HCT116 (cell line): ENCODE measurements around the gene ITGAE. TPM values are rescaled to one million over a fixed set of nuclear protein-coding genes. Genes with fewer than 3 reads are reported as not detected.
"Not testable (repeated sequence)": the region's sequence is repeated elsewhere in the genome, so short reads cannot be mapped to it uniquely, and the experiment has no call there.

Experiments used
- ATAC-seq: fragments of 200-7000 bp; cut with Tn5 transposase; 2 replicates; pipeline ENCODE4 v1.9.1; 2020; ENCODE audit warnings: mild to moderate bottlenecking, moderate library complexity
- BruUV-seq: library from RNA; stranded (reverse); fragments of 400-500 nt; replicated peaks from 2 replicates; lab custom pipeline; 2021; lab: Mats Ljungman, UMichigan
- CTCF ChIA-PET: fragments of 300-600 bp; sonication (Branson Sonifier 250); formaldehyde crosslinking; loops from one replicate; lab custom pipeline; 2021; ENCODE audit warnings: antibody characterized with exemption; lab: Charles Lee
- POLR2A ChIA-PET: fragments of 300-600, 350-600 bp; sonication (Branson Sonifier 250); formaldehyde crosslinking; loops from one replicate; lab custom pipeline; 2021; ENCODE audit warnings: antibody characterized with exemption; lab: Charles Lee
- RAD21 ChIA-PET, 2 experiments: fragments of 300-600 bp; sonication (Branson Sonifier 250); formaldehyde crosslinking; loops; one replicate each; lab custom pipeline; 2023; ENCODE audit warnings: low total read pairs in 2 of 2; ENCODE audit not compliant: uncharacterized antibody in 2 of 2, unreplicated experiment in 2 of 2, low non-redundant PET in 1 of 2; lab: Charles Lee
- DNase-seq: peaks from one replicate; pipeline ENCODE4 v3.0.0-alpha.2; 2010; ENCODE audit warnings: low read depth, low spot score
- H2AFZ ChIP-seq: fragments of 200-600 bp; shearing (Covaris generic), sonication (generic); 2 replicates; pipeline ENCODE4 v1.6.1; 2017; ENCODE audit warnings: low read depth, mixed run types, mixed read lengths, antibody characterized with exemption, low read length; ENCODE audit not compliant: poor library complexity, severe bottlenecking
- H3K27ac ChIP-seq: 2 replicates; pipeline ENCODE4 v1.5.1; 2012; ENCODE audit warnings: low read depth, low read length
- H3K27me3 ChIP-seq: fragments of 200-600 bp; sonication (generic); 2 replicates; pipeline ENCODE4 v1.6.1; 2016; ENCODE audit warnings: mixed run types, low read length, mixed read lengths; ENCODE audit not compliant: insufficient read depth
- H3K36me3 ChIP-seq, 2 experiments: fragments of 200-500 bp in 1 of 2; fragments of 200-600 bp in 1 of 2; sonication (Bioruptor generic) in 1 of 2; sonication (generic) in 1 of 2; 2 replicates each; pipeline versions ENCODE4 v1.5.1 to v1.6.1; 2014 to 2016; ENCODE audit warnings: low read length in 2 of 2, inconsistent platforms in 1 of 2, mixed read lengths in 1 of 2, mixed run types in 1 of 2; ENCODE audit not compliant: insufficient read depth in 2 of 2, control insufficient read depth in 1 of 2
- H3K4me1 ChIP-seq, 2 experiments: fragments of 200-600 bp in 1 of 2; sonication (generic) in 1 of 2; 2 replicates each; pipeline versions ENCODE4 v1.5.1 to v1.6.1; 2012 to 2017; ENCODE audit warnings: low read length in 2 of 2, inconsistent platforms in 1 of 2, mild to moderate bottlenecking in 1 of 2, mixed read lengths in 1 of 2, mixed run types in 1 of 2, moderate library complexity in 1 of 2; ENCODE audit not compliant: insufficient read depth in 2 of 2, control insufficient read depth in 1 of 2
- H3K4me2 ChIP-seq: fragments of 200-600 bp; sonication (generic); 2 replicates; pipeline ENCODE4 v1.6.1; 2017; ENCODE audit warnings: mixed run types, low read length, mixed read lengths
- H3K4me3 ChIP-seq, 2 experiments: fragments of 200-600 bp in 1 of 2; sonication (generic) in 1 of 2; replicated peaks in 1 of 2; 2 replicates each; pipeline ENCODE4 v1.5.1; 2011 to 2016; ENCODE audit warnings: low read length in 2 of 2, control low read depth in 1 of 2, low read depth in 1 of 2, mild to moderate bottlenecking in 1 of 2, mixed read lengths in 1 of 2, mixed run types in 1 of 2
- H3K79me2 ChIP-seq: fragments of 200-600 bp; sonication (generic); 2 replicates; pipeline ENCODE4 v1.6.1; 2017; ENCODE audit warnings: mild to moderate bottlenecking, mixed run types, low read length, moderate library complexity, mixed read lengths; ENCODE audit not compliant: insufficient read depth
- H3K9ac ChIP-seq: fragments of 200-600 bp; sonication (generic); 2 replicates; pipeline ENCODE4 v1.6.1; 2016; ENCODE audit warnings: low read length, mixed read lengths
- H3K9me2 ChIP-seq: fragments of 200-600 bp; sonication (generic), shearing (Covaris generic); 2 replicates; pipeline ENCODE4 v1.6.1; 2017; ENCODE audit warnings: mixed run types, mild to moderate bottlenecking, moderate library complexity; ENCODE audit not compliant: insufficient read depth
- H3K9me3 ChIP-seq, 2 experiments: fragments of 200-500 bp in 1 of 2; fragments of 200-600 bp in 1 of 2; sonication (Bioruptor generic) in 1 of 2; sonication (generic) in 1 of 2; 2 replicates each; pipeline ENCODE4 v1.6.1; 2014 to 2017; ENCODE audit warnings: low read length in 2 of 2, mixed read lengths in 2 of 2, inconsistent platforms in 1 of 2, low read depth in 1 of 2, mild to moderate bottlenecking in 1 of 2, mixed run types in 1 of 2, moderate library complexity in 1 of 2; ENCODE audit not compliant: control insufficient read depth in 1 of 2, insufficient read depth in 1 of 2
- H4K20me1 ChIP-seq: fragments of 200-600 bp; sonication (generic), shearing (Covaris generic); 2 replicates; pipeline ENCODE4 v1.6.1; 2017; ENCODE audit warnings: mixed run types, mild to moderate bottlenecking, moderate library complexity; ENCODE audit not compliant: insufficient read depth
- CEBPB ChIP-seq: IDR thresholded peaks from 2 replicates; pipeline ENCODE4 v1.6.1; 2012; ENCODE audit warnings: low read depth
- POLR2A ChIP-seq: IDR thresholded peaks from 2 replicates; pipeline ENCODE4 v1.7.0; 2011; ENCODE audit warnings: borderline replicate concordance; ENCODE audit not compliant: insufficient read depth, insufficient read length; ENCODE audit errors: extremely low read depth
- YY1 ChIP-seq: IDR thresholded peaks from 2 replicates; pipeline ENCODE4 v1.6.1; 2011; ENCODE audit warnings: low read length, low read depth, moderate library complexity, mild to moderate bottlenecking; ENCODE audit not compliant: insufficient replicate concordance; ENCODE audit errors: extremely low read depth
- intact Hi-C: fragments of 100-400 bp; cut with micrococcal nuclease; formaldehyde crosslinking; loops from 2 replicates; pipeline ENCODE4 v1.10.0; 2022
- total RNA-seq: library from RNA; stranded (reverse); gene quantifications from one replicate; pipeline ENCODE4 v1.2.1, GENCODE V29; 2021; ENCODE audit not compliant: unreplicated experiment
- TF ChIP-seq, protein P1 (sequence below), 3 experiments: fragments of 200-600 bp in 1 of 3; sonication (generic) in 1 of 3; IDR thresholded peaks in 2 of 3; conservative IDR thresholded peaks in 1 of 3; 2 replicates each; pipeline ENCODE4 v1.5.1; 2012 to 2017; ENCODE audit warnings: low read depth in 2 of 3, low read length in 2 of 3, antibody characterized with exemption in 1 of 3, borderline replicate concordance in 1 of 3, control low read depth in 1 of 3, mild to moderate bottlenecking in 1 of 3, mixed read lengths in 1 of 3, mixed run types in 1 of 3, moderate library complexity in 1 of 3; ENCODE audit not compliant: insufficient read depth in 1 of 3
- TF ChIP-seq, protein P2 (sequence below): IDR thresholded peaks from 2 replicates; pipeline ENCODE4 v1.6.1; 2011; ENCODE audit warnings: mild to moderate bottlenecking, low read length, moderate library complexity; ENCODE audit not compliant: insufficient replicate concordance; ENCODE audit errors: extremely low read depth
- TF ChIP-seq, protein P3 (sequence below): IDR thresholded peaks from 2 replicates; pipeline ENCODE4 v1.6.1; 2012

ITGAE gene
- total RNA-seq, 1 experiment from 2014 or later = 19.9 TPM

DNA sequence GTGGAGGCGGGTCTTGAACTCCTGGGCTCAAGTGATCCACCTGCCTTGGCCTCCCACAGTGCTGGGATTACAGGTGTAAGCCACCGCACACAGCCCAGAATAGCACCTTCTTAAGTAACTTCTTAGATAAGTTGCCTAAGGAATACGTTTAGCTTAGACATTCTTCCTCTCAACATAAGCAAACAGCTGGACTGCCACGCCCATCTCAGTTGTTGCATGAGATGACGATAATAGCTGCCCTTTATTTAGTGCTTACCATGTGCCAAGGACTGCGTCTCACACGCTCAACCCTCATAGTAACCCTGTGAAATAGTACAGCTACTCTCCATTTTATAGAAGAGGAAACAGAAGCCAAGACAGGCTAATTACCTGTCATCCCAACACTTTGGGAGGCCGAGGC is 65.5 kb downstream of the ITGAE start:
- intact Hi-C loops = loop anchor here (5.0 to 10.0 kb wide), 2 partner anchors 172 to 339 kb away; no protein-coding TSS in a partner anchor
- Histone ChIP-seq H4K20me1 (no peaks in the 10 kb centered on the region), H3K4me2 (no peak overlapping the region), H3K4me1 (peaks cover 2 to 21% of the 10 kb centered on the region in 2 experiments; a peak in 3 of 4 replicates), H3K4me3 (no peak overlapping the region), H3K9ac (no peak overlapping the region), H3K27me3 (no peaks in the 10 kb centered on the region), H3K36me3 (no peaks in the 10 kb centered on the region), H3K79me2 (no peaks in the 10 kb centered on the region), H3K9me2 (no peaks in the 10 kb centered on the region)
- RAD21 ChIA-PET = no interaction called here
- CTCF ChIA-PET = interaction anchor here (1.3 kb wide), 1 partner anchor 12 kb away, joined by 7 read pairs; the partner anchor contains the start of gene HASPIN
- no peak for DNase-seq
- POLR2A ChIA-PET = no interaction called here
- TF ChIP-seq POLR2A = no peak
- TF ChIP-seq, all 23 proteins: peak for 0
- Histone ChIP-seq H3K9me3 (no peaks in the 10 kb centered on the region), H3K27ac (no peak overlapping the region), H2AFZ (no peak overlapping the region)
- ATAC-seq = no peak
- no TSS peak for BruUV-seq

DNA sequence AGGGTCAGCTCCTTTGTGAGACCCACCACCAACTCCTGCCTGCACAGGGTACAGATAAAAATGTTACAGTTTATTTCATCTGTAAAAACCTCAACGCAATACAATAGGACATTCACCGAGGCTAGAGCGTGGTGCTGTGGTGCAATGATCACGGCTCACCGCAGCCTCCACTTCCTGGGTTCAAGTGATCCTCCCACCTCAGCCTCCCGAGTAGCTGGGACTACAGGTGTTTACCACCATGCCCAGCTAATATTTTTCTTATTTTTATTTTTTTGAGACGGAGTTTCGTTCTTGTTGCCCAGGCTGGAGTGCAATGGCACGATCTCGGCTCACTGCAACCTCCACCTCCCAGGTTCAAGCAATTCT is 66.1 kb downstream of the ITGAE start:
- RAD21 ChIA-PET, H3K79me2 ChIP-seq, CTCF ChIA-PET, H2AFZ ChIP-seq, H3K9ac ChIP-seq, H3K4me2 ChIP-seq, DNase-seq, H3K9me3 ChIP-seq, H3K9me2 ChIP-seq, H3K36me3 ChIP-seq, BruUV-seq, H3K4me3 ChIP-seq, ATAC-seq, POLR2A ChIA-PET, H4K20me1 ChIP-seq, H3K27ac ChIP-seq, H3K27me3 ChIP-seq: not testable (repeated sequence)
- peaks cover 2 to 21% of the 10 kb centered on the region in 2 experiments; a peak in 3 of 4 replicates for H3K4me1 ChIP-seq
- intact Hi-C loops = loop anchor here (1.0 to 10.0 kb wide), 3 partner anchors 172 to 340 kb away; no protein-coding TSS in a partner anchor

DNA sequence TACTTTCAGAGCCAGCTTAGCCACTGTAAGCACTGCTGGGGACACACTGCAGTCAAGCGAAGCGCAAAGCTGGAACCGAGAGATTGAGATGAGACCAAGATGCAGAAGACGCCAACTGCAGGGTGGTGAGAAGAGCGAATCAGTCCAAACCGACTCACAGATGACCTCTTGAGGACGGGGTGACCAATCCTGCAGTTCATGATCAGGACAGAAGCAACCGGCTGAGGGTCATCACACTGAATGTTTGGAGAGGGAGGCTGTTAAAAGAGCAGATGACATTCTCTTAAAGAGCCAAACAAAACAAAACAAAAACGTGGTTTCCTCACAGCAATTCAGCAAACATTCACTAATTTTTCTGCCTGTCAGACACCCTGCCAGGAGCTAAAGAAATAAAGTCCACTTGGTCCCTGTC is 68.8 kb downstream of the ITGAE start:
- ChIA-PET CTCF (no interaction called here), RAD21 (no interaction called here), POLR2A (no interaction called here)
- Histone ChIP-seq H3K36me3 (peaks cover 0 to 9% of the 10 kb centered on the region in 2 experiments; a peak in 1 of 4 replicates), H3K4me2 (no peak overlapping the region), H3K4me3 (no peak overlapping the region), H3K27me3 (no peaks in the 10 kb centered on the region), H4K20me1 (no peaks in the 10 kb centered on the region), H2AFZ (no peak overlapping the region), H3K4me1 (no peaks in the 10 kb centered on the region), H3K79me2 (peaks cover 6% of the 10 kb centered on the region), H3K27ac (no peak overlapping the region), H3K9me2 (no peaks in the 10 kb centered on the region), H3K9ac (no peak overlapping the region), H3K9me3 (no peaks in the 10 kb centered on the region)
- TF ChIP-seq YY1 (no peak), CEBPB (no peak)
- TF ChIP-seq, protein P1, sequence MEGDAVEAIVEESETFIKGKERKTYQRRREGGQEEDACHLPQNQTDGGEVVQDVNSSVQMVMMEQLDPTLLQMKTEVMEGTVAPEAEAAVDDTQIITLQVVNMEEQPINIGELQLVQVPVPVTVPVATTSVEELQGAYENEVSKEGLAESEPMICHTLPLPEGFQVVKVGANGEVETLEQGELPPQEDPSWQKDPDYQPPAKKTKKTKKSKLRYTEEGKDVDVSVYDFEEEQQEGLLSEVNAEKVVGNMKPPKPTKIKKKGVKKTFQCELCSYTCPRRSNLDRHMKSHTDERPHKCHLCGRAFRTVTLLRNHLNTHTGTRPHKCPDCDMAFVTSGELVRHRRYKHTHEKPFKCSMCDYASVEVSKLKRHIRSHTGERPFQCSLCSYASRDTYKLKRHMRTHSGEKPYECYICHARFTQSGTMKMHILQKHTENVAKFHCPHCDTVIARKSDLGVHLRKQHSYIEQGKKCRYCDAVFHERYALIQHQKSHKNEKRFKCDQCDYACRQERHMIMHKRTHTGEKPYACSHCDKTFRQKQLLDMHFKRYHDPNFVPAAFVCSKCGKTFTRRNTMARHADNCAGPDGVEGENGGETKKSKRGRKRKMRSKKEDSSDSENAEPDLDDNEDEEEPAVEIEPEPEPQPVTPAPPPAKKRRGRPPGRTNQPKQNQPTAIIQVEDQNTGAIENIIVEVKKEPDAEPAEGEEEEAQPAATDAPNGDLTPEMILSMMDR (IDR thresholded peaks at IDR 0.05 in 2 of 3, conservative IDR thresholded peaks at IDR 0.05 in 1 of 3; ENCODE audit: borderline replicate concordance in 1 of 3, insufficient read depth in 1 of 3, low read depth in 2 of 3, low read length in 2 of 3) = no peak
- TF ChIP-seq, protein P2, sequence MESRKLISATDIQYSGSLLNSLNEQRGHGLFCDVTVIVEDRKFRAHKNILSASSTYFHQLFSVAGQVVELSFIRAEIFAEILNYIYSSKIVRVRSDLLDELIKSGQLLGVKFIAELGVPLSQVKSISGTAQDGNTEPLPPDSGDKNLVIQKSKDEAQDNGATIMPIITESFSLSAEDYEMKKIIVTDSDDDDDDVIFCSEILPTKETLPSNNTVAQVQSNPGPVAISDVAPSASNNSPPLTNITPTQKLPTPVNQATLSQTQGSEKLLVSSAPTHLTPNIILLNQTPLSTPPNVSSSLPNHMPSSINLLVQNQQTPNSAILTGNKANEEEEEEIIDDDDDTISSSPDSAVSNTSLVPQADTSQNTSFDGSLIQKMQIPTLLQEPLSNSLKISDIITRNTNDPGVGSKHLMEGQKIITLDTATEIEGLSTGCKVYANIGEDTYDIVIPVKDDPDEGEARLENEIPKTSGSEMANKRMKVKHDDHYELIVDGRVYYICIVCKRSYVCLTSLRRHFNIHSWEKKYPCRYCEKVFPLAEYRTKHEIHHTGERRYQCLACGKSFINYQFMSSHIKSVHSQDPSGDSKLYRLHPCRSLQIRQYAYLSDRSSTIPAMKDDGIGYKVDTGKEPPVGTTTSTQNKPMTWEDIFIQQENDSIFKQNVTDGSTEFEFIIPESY = no peak
- TF ChIP-seq, protein P3, sequence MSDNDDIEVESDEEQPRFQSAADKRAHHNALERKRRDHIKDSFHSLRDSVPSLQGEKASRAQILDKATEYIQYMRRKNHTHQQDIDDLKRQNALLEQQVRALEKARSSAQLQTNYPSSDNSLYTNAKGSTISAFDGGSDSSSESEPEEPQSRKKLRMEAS = no peak
- no TSS peak for BruUV-seq
- intact Hi-C loops = loop anchor here (10.0 kb wide), 1 partner anchor 343 kb away; no protein-coding TSS in a partner anchor
- DNase-seq = no peak
- no peak for ATAC-seq
